ENCODE data around the gene ICOS. TPM values are rescaled to one million over a fixed set of nuclear protein-coding genes. Genes with fewer than 3 reads are reported as not detected.
"Not testable (repeated sequence)": the region's sequence is repeated elsewhere in the genome, so short reads cannot be mapped to it uniquely, and the experiment has no call there.

Gene ICOS
- polyA plus RNA-seq, 2 donors = 0.04 to 0.12 TPM

DNA sequence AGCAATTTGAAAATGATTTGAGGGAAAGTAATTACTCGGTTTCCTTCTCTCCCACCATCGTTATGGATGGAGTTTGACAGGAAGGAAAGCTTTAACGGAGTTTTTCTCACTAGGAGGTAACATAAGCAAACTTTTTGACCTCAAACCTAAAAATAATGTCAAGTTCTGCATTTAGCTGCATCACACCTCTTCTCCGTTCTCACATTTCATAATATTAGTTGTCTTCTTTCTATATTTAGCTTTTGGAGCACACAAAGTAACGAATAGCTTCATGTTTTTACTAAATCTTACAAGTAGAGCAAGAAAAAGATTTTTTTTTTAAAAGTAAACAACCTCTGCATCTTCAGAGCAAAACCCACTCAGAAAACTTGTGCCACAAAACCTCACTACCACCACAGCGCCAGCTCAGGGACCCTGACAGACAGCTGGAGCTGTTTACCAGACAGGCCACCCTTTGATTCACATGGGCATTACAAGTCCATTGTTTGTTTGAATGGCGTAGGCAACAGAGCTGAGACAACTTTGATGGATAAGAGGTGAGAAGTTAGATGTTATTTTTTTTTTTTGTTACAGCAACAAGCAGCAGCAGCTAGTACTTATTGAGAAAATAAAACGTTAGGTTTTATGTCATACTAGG is 21.9 kb upstream of the ICOS start:
- H3K9me3 ChIP-seq (ENCODE audit: control insufficient read depth in 2 of 2, insufficient read depth in 1 of 2, low read depth in 1 of 2, low read length in 1 of 2) = no peaks in the 10 kb centered on the region
- no peak overlapping the region for H3K4me3 ChIP-seq (ENCODE audit: low read depth in 1 of 2, low read length in 2 of 2)

DNA sequence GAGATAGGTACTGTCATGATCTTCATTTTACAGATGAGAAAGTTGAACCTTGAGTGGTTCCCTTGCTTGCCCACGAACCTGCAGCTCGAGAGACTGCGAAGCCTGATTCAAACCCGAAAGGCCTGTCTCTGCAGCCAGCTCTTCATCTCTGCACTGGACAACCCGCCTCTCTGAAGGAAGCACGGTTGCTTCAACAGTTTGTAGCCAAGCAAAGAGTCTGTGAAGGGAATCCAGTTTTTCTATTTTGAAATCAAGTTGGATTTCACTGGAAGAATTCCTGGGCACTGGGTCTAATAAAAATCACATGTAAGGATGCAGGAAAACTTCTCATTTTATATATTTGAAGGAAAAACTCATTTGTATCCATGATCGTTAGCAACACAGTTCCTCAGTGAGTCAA is 21.3 kb upstream of the ICOS start:
- Histone ChIP-seq H3K9me3 (ENCODE audit: control insufficient read depth in 2 of 2, insufficient read depth in 1 of 2, low read depth in 1 of 2, low read length in 1 of 2) (no peaks in the 10 kb centered on the region), H3K4me1 (ENCODE audit: control insufficient read depth in 2 of 2, insufficient read depth in 2 of 2, low read length in 1 of 2) (no peaks in the 10 kb centered on the region), H3K4me3 (ENCODE audit: low read depth in 1 of 2, low read length in 2 of 2) (no peak overlapping the region), H3K27me3 (ENCODE audit: control insufficient read depth in 1 of 2, insufficient read depth in 2 of 2, low read length in 2 of 2) (no peaks in the 10 kb centered on the region), H3K27ac (ENCODE audit: low read depth in 2 of 2, low read length in 1 of 2) (no peak overlapping the region), H3K36me3 (ENCODE audit: control insufficient read depth in 2 of 2, insufficient read depth in 2 of 2, low read length in 1 of 2) (no peaks in the 10 kb centered on the region)
- 74 to 76% methylated on average over 7 of the region's 7 CpGs for WGBS, 2 donors

More for the DNA sequence above, 21.9 kb upstream of the ICOS start:
- Histone ChIP-seq H3K27me3 (ENCODE audit: control insufficient read depth in 1 of 2, insufficient read depth in 2 of 2, low read length in 2 of 2) (no peaks in the 10 kb centered on the region), H3K4me1 (ENCODE audit: control insufficient read depth in 2 of 2, insufficient read depth in 2 of 2, low read length in 1 of 2) (no peaks in the 10 kb centered on the region), H3K27ac (ENCODE audit: low read depth in 2 of 2, low read length in 1 of 2) (no peak overlapping the region), H3K36me3 (ENCODE audit: control insufficient read depth in 2 of 2, insufficient read depth in 2 of 2, low read length in 1 of 2) (no peaks in the 10 kb centered on the region)
- WGBS, 2 donors = 53 to 57% methylated on average over 8 of the region's 8 CpGs

DNA sequence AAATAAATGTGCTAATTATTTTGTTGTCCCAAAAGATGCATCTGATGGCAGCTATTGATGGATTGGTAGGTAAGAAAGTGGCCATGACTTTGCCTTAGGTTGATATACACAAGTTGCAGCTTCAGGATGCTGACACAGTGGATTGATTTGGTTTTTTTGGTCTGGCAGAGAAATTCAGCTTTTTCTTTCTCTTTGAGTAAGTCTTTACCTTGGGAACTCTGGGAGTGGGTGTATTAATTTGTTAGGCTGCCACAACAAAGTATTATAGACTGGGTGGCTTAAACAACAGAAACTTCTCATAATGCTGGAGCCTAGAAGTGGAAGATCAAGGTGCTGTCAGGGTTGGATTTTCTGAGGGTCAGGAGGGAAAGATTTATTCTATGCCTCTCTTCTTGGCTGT is 19.8 kb upstream of the ICOS start:
- Histone ChIP-seq H3K4me3 (ENCODE audit: low read depth in 1 of 2, low read length in 2 of 2) (no peak overlapping the region), H3K27ac (ENCODE audit: low read depth in 2 of 2, low read length in 1 of 2) (no peak overlapping the region), H3K36me3 (ENCODE audit: control insufficient read depth in 2 of 2, insufficient read depth in 2 of 2, low read length in 1 of 2) (no peaks in the 10 kb centered on the region), H3K4me1 (ENCODE audit: control insufficient read depth in 2 of 2, insufficient read depth in 2 of 2, low read length in 1 of 2) (no peaks in the 10 kb centered on the region), H3K9me3 (ENCODE audit: control insufficient read depth in 2 of 2, insufficient read depth in 1 of 2, low read depth in 1 of 2, low read length in 1 of 2) (no peaks in the 10 kb centered on the region), H3K27me3 (ENCODE audit: control insufficient read depth in 1 of 2, insufficient read depth in 2 of 2, low read length in 2 of 2) (no peaks in the 10 kb centered on the region)

DNA sequence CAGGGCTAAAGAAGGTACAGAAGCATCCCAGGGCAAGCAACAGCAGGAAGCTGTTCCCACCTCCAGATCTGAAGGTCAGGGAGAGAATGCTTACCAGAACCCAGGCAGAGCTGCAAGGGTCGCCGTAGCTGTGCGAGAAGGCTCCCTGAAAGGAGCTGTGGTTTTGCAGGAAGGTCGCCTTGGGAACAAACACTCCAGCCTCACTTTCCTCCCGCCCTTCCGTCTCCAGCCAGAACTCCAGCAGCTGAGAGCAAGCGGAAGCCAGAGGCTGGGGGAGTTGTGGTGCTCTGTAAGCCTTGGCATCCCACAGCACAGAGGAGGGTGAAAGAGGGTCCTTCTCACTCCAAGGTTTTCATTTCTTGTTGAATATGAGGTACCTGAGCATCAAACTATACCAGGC is 18.3 kb upstream of the ICOS start:
- 73 to 76% methylated on average over 7 of the region's 7 CpGs for WGBS, 2 donors
- H3K27me3 ChIP-seq (ENCODE audit: control insufficient read depth in 1 of 2, insufficient read depth in 2 of 2, low read length in 2 of 2) = no peaks in the 10 kb centered on the region
- H3K27ac ChIP-seq (ENCODE audit: low read depth in 2 of 2, low read length in 1 of 2) = no peak overlapping the region
- no peak overlapping the region for H3K4me3 ChIP-seq (ENCODE audit: low read depth in 1 of 2, low read length in 2 of 2)
- no peaks in the 10 kb centered on the region for H3K4me1 ChIP-seq (ENCODE audit: control insufficient read depth in 2 of 2, insufficient read depth in 2 of 2, low read length in 1 of 2)
- no peaks in the 10 kb centered on the region for H3K9me3 ChIP-seq (ENCODE audit: control insufficient read depth in 2 of 2, insufficient read depth in 1 of 2, low read depth in 1 of 2, low read length in 1 of 2)
- no peaks in the 10 kb centered on the region for H3K36me3 ChIP-seq (ENCODE audit: control insufficient read depth in 2 of 2, insufficient read depth in 2 of 2, low read length in 1 of 2)

DNA sequence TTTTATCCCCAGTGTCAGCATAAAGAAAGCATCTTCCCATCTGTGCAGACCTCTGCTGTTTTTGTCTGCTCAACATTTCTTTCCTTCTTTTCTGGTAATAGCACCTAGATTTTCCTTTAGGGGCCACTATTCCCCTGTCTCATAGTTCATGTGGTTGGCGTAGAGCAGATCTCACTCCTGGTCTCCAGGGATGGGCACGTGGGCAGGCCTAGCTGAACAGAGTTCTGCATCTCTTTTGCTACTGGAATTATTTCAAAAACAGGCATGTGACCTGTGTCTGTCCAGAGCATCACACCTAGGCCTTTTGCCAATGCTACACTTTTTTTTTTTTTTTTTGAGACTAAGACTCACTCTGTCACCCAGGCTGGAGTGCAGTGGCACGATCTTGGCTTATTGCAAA is 17.7 kb upstream of the ICOS start:
- no peaks in the 10 kb centered on the region for H3K36me3 ChIP-seq (ENCODE audit: control insufficient read depth in 2 of 2, insufficient read depth in 2 of 2, low read length in 1 of 2)
- no peak overlapping the region for H3K27ac ChIP-seq (ENCODE audit: low read depth in 2 of 2, low read length in 1 of 2)
- no peaks in the 10 kb centered on the region for H3K4me1 ChIP-seq (ENCODE audit: control insufficient read depth in 2 of 2, insufficient read depth in 2 of 2, low read length in 1 of 2)
- H3K9me3 ChIP-seq (ENCODE audit: control insufficient read depth in 2 of 2, insufficient read depth in 1 of 2, low read depth in 1 of 2, low read length in 1 of 2) = no peaks in the 10 kb centered on the region
- H3K27me3 ChIP-seq (ENCODE audit: control insufficient read depth in 1 of 2, insufficient read depth in 2 of 2, low read length in 2 of 2) = no peaks in the 10 kb centered on the region
- no peak overlapping the region for H3K4me3 ChIP-seq (ENCODE audit: low read depth in 1 of 2, low read length in 2 of 2)
- 83 to 88% methylated on average over 3 of the region's 3 CpGs for WGBS, 2 donors

DNA sequence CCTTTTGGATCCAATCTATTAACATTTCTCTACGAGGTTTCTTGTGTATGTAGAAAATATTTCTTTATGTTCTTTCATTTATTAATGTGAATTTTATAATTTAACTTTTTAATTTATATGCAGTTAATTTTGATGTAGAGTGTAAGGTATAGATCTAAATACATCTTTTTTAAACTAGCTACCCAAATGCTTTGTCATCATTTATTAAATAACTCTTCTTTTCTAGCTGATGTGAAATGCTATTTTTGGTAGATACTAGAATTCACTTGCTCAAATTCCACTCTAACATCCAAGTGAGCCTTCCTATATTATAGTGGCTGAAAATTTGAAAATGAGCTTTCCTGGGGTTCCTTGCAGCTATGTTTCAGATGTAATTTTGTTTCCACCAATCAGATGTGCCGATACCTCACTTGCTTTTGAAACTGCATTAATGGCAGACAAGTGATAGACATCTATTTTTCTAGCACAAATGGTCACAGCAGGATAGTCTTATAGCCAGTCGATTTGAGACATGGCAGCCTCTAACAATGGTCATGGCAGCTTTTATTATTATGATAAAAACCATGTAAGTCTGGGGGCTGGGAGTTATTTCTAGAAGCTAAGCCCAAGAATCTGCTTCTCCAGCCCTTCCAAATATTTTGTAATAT is 10.9 kb upstream of the ICOS start:
- 91 to 92% methylated on average over 3 of the region's 3 CpGs for WGBS, 2 donors
- Histone ChIP-seq H3K9me3 (ENCODE audit: control insufficient read depth in 2 of 2, insufficient read depth in 1 of 2, low read depth in 1 of 2, low read length in 1 of 2) (no peaks in the 10 kb centered on the region), H3K27me3 (ENCODE audit: control insufficient read depth in 1 of 2, insufficient read depth in 2 of 2, low read length in 2 of 2) (no peaks in the 10 kb centered on the region), H3K4me3 (ENCODE audit: low read depth in 1 of 2, low read length in 2 of 2) (no peak overlapping the region), H3K36me3 (ENCODE audit: control insufficient read depth in 2 of 2, insufficient read depth in 2 of 2, low read length in 1 of 2) (no peaks in the 10 kb centered on the region), H3K4me1 (ENCODE audit: control insufficient read depth in 2 of 2, insufficient read depth in 2 of 2, low read length in 1 of 2) (no peaks in the 10 kb centered on the region), H3K27ac (ENCODE audit: low read depth in 2 of 2, low read length in 1 of 2) (no peak overlapping the region)

DNA sequence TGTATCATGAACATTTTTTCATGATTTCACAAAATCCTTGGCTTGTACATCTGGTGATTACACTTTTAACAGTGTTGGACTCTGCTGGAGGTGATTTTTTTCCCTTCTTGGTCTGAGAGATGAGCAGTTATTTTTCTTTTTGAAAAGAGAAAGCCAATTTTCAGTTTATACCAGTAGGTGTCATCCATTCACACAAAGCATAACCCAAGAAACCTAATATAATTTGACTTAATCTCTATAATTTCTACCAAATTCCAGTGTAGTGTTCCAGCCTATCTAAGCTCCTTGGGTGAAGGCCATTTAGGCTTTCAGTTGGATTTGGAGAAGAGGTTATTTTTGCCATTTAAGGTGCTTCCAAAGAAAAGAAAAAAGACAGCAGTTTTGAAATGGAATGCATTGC is 7.7 kb upstream of the ICOS start:
- H3K4me3 ChIP-seq (ENCODE audit: low read depth in 1 of 2, low read length in 2 of 2) = no peak overlapping the region
- no peaks in the 10 kb centered on the region for H3K27me3 ChIP-seq (ENCODE audit: control insufficient read depth in 1 of 2, insufficient read depth in 2 of 2, low read length in 2 of 2)
- no peaks in the 10 kb centered on the region for H3K9me3 ChIP-seq (ENCODE audit: control insufficient read depth in 2 of 2, insufficient read depth in 1 of 2, low read depth in 1 of 2, low read length in 1 of 2)
- H3K27ac ChIP-seq (ENCODE audit: low read depth in 2 of 2, low read length in 1 of 2) = no peak overlapping the region
- no peaks in the 10 kb centered on the region for H3K36me3 ChIP-seq (ENCODE audit: control insufficient read depth in 2 of 2, insufficient read depth in 2 of 2, low read length in 1 of 2)
- H3K4me1 ChIP-seq (ENCODE audit: control insufficient read depth in 2 of 2, insufficient read depth in 2 of 2, low read length in 1 of 2) = no peaks in the 10 kb centered on the region

DNA sequence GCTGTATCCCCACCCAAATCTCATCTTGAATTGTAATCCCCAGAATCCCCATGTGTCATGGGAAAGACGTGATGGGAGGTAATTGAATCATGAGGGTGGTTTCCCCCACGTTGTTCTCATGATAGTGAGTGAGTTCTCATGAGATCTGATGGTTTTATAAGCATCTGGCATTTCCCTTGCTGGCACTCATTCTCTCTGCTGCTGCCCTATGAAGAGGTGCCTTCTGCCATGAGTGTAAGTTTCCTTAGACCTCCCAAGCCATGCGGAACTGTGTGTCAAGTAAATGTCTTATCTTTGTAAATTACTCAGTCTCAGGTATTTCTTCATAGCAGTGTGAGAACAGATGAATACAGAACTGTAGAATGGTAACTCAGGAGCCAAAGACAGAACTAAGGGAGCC is 5.3 kb upstream of the ICOS start:
- not testable (repeated sequence) for H3K36me3 ChIP-seq (ENCODE audit: control insufficient read depth in 2 of 2, insufficient read depth in 2 of 2, low read length in 1 of 2); H3K27ac ChIP-seq (ENCODE audit: low read depth in 2 of 2, low read length in 1 of 2)
- WGBS, 2 donors = 64 to 75% methylated on average over 3 of the region's 3 CpGs

DNA sequence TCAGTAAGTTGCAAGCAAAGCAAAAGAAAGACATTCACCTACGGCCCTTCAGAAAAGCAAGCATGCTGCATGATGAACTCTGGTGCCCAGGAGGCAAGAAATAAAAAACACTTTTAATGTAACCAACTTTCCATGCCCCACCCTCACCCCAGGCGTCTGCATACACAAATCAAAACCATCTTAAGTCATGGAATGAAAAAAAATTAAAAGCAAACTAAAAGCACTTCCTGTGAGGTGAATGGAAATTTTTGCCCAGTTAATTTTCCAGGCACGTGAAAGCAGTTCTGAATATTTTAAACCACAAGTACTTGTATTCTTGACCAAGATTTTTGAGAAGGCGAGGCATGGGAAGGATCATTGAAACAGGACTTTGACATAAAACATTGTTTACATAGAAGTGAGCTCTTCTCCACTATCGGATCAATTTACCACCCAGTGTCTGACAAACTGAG is 2.5 kb upstream of the ICOS start:
- no peaks in the 10 kb centered on the region for H3K4me1 ChIP-seq (ENCODE audit: control insufficient read depth in 2 of 2, insufficient read depth in 2 of 2, low read length in 1 of 2)
- no peaks in the 10 kb centered on the region for H3K9me3 ChIP-seq (ENCODE audit: control insufficient read depth in 2 of 2, insufficient read depth in 1 of 2, low read depth in 1 of 2, low read length in 1 of 2)
- no peaks in the 10 kb centered on the region for H3K27me3 ChIP-seq (ENCODE audit: control insufficient read depth in 1 of 2, insufficient read depth in 2 of 2, low read length in 2 of 2)
- no peaks in the 10 kb centered on the region for H3K36me3 ChIP-seq (ENCODE audit: control insufficient read depth in 2 of 2, insufficient read depth in 2 of 2, low read length in 1 of 2)
- no peak overlapping the region for H3K27ac ChIP-seq (ENCODE audit: low read depth in 2 of 2, low read length in 1 of 2)
- 35 to 42% methylated on average over 5 of the region's 5 CpGs for WGBS, 2 donors
- H3K4me3 ChIP-seq (ENCODE audit: low read depth in 1 of 2, low read length in 2 of 2) = no peak overlapping the region

More for the DNA sequence above, 5.3 kb upstream of the ICOS start:
- H3K4me3 ChIP-seq (ENCODE audit: low read depth in 1 of 2, low read length in 2 of 2); H3K9me3 ChIP-seq (ENCODE audit: control insufficient read depth in 2 of 2, insufficient read depth in 1 of 2, low read depth in 1 of 2, low read length in 1 of 2); H3K4me1 ChIP-seq (ENCODE audit: control insufficient read depth in 2 of 2, insufficient read depth in 2 of 2, low read length in 1 of 2); H3K27me3 ChIP-seq (ENCODE audit: control insufficient read depth in 1 of 2, insufficient read depth in 2 of 2, low read length in 2 of 2): not testable (repeated sequence)
